GM10248 (cell line): ENCODE data around the gene THOC6.
A peak's percentile ranks its signal among the peaks of the same experiment; 100 is the strongest.

Source experiments
- CTCF ChIA-PET: fragments of 300-600 bp; sonication (Branson Sonifier 250); formaldehyde crosslinking; extraction: SDS; loops from one replicate; lab custom pipeline; 2021; ENCODE audit warnings: antibody characterized with exemption; lab: Yijun Ruan, JAX
- POLR2A ChIA-PET: fragments of 350-650 bp; sonication (Branson Sonifier 250); formaldehyde crosslinking; extraction: SDS; loops from one replicate; lab custom pipeline; 2020; ENCODE audit warnings: antibody characterized with exemption; lab: Yijun Ruan, JAX
- DNase-seq: peaks from one replicate; pipeline ENCODE4 v3.0.0; 2012; ENCODE audit errors: extremely low spot score
- CTCF ChIP-seq: IDR thresholded peaks from 2 replicates; pipeline ENCODE4 v1.5.1; 2012; ENCODE audit warnings: mild to moderate bottlenecking, low read depth; ENCODE audit errors: extremely low read depth, missing control alignments, control extremely low read depth

The THOC6 gene

GRCh38 chr16:3059041-3059722, 35.3 kb downstream of the THOC6 start:
- DNase-seq, result peak; percentile 95
- ChIA-PET POLR2A (interaction anchor here (1.0 kb wide), 1 partner anchor 30 kb away, joined by 3 read pairs; no protein-coding TSS in a partner anchor), CTCF (interaction anchor here (0.7 to 4.4 kb wide), 43 partner anchors 10 to 1195 kb away, joined by 3 to 119 read pairs (median 5); partner anchors contain the start of genes HCFC1R1, THOC6, ZNF174 and ZNF205)
- TF ChIP-seq CTCF, result peak; percentile 93

- POLR2A ChIA-PET, result no interaction called here
- CTCF ChIA-PET, result interaction anchor here (0.7 to 4.4 kb wide), 22 partner anchors 9 to 341 kb away, joined by 3 to 119 read pairs (median 6); partner anchors contain the start of genes HCFC1R1, THOC6, ZNF174 and ZNF205
- no peak for TF ChIP-seq CTCF
- no peak for DNase-seq
Measured at GRCh38 chr16:3059723-3060242, 35.9 kb downstream of the THOC6 start.

- ChIA-PET CTCF (interaction anchor here (1.1 to 4.4 kb wide), 13 partner anchors 9 to 112 kb away, joined by 3 to 119 read pairs (median 10); partner anchors contain the start of genes ZNF205, ZNF213 and ZSCAN10), POLR2A (no interaction called here)
- TF ChIP-seq CTCF, result no peak
- DNase-seq, result no peak
Measured at GRCh38 chr16:3060339-3061127, 36.7 kb downstream of the THOC6 start.

- DNase-seq, result no peak
- ChIA-PET POLR2A (no interaction called here), CTCF (interaction anchor here (1.0 to 5.8 kb wide), 6 partner anchors 32 to 67 kb away, joined by 3 to 43 read pairs (median 3); no protein-coding TSS in a partner anchor)
- no peak for TF ChIP-seq CTCF
Measured at GRCh38 chr16:3062553-3062952, 38.7 kb downstream of the THOC6 start.

GRCh38 chr16:3063625-3064386, 40.0 kb downstream of the THOC6 start:
- ChIA-PET POLR2A (no interaction called here), CTCF (interaction anchor here (0.6 to 5.8 kb wide), 11 partner anchors 14 to 87 kb away, joined by 3 to 43 read pairs (median 4); no protein-coding TSS in a partner anchor)
- DNase-seq, result no peak
- TF ChIP-seq CTCF, result no peak
